OCI-LY1 (cell line): Measurements from ENCODE around the gene ZER1.

Experiments used
- EZH2 ChIP-seq: fragments of 200-600 bp; sonication (generic), shearing (Covaris generic); IDR thresholded peaks from 2 replicates; pipeline ENCODE4 v1.8.0; 2017; ENCODE audit warnings: borderline replicate concordance, mixed run types, mild to moderate bottlenecking, antibody characterized with exemption, low read length, moderate library complexity, mixed read lengths
- TF ChIP-seq, protein P1 (sequence below): fragments of 200-600 bp; sonication (generic), shearing (Covaris generic); IDR thresholded peaks from 2 replicates; pipeline ENCODE4 v1.5.1; 2017; ENCODE audit warnings: mild to moderate bottlenecking, antibody characterized with exemption, low read length, moderate library complexity, mixed read lengths

GRCh38 chr9:128743421-128743820, 28.3 kb downstream of the ZER1 start:
- TF ChIP-seq, protein P1, sequence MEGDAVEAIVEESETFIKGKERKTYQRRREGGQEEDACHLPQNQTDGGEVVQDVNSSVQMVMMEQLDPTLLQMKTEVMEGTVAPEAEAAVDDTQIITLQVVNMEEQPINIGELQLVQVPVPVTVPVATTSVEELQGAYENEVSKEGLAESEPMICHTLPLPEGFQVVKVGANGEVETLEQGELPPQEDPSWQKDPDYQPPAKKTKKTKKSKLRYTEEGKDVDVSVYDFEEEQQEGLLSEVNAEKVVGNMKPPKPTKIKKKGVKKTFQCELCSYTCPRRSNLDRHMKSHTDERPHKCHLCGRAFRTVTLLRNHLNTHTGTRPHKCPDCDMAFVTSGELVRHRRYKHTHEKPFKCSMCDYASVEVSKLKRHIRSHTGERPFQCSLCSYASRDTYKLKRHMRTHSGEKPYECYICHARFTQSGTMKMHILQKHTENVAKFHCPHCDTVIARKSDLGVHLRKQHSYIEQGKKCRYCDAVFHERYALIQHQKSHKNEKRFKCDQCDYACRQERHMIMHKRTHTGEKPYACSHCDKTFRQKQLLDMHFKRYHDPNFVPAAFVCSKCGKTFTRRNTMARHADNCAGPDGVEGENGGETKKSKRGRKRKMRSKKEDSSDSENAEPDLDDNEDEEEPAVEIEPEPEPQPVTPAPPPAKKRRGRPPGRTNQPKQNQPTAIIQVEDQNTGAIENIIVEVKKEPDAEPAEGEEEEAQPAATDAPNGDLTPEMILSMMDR: no peak
- no peak for TF ChIP-seq EZH2
